KG1 (cell line): ENCODE measurements around the gene IGFBPL1.

Source experiments
- DNase-seq: peaks from one replicate; lab custom pipeline; 2025; lab: John Stamatoyannopoulos, UW

Gene IGFBPL1

DNA sequence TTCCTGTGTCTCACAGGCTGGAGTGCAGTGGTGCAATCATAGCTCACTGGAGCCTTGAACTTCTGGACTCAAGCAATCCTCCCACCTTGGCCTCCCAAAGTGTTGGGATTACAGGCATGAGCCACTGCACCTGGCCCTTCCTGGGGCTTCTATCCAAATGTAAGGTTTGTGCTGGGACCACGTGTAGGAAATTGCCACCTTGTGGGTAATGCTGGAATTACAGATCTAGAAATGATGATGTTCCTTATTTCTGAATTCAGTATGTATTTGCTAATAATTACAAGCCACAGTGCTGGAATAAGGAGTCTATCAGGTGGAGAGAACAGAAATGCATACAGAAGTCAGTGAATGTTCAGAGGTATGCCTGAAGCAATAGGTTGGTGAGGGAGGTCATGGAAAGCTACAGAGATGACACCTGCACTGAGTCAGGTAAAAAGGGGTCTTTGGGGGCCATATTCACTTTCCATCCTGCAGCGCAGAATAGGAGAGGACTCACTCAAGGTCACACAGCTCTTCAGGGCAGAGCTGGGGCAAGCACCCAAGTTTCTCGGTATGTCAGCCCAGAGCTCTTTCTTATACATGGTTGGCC lies 8.8 kb upstream of the IGFBPL1 start:
- DNase-seq = peak; percentile 19

GRCh38 chr9:38431116-38431515 lies 6.9 kb upstream of the IGFBPL1 start:
- no peak for DNase-seq

DNA sequence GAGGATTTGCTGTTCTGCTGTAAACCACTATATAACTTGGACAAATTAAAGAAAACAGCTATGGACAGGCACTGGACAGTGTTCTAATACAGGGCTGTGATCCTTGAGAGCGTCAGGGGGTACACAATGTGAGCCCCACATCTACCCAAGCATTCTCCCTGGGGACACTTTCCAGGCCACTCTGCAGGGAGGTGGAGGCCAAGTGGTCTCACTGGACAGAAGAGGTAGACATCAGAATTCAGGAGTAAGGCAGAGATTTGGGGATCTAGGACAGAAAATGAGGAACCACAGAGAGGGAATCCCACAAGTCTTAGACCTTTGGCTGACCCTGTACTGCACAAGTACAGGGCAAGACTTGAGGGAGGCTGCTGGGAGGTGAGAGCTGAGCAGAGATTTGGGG lies 3.8 kb upstream of the IGFBPL1 start:
- no peak for DNase-seq

DNA sequence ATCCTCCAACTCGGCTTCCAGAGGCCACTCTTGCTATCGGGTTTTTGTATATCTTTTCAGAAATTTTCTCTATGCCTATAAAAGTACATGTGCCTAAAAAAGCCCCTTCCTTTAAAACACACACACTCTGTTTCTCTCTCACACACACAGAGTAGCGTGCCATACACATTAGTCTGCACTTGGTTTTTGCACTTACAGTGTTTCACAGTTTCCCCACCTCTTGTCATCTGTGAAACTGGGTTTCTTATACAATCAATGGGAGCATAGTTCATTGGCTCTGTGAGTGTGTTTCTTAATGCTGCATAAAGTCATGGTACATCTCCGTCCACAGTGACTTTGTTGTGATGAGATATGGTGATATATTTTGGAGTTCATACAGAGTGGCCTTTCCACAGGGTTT lies 664 bp upstream of the IGFBPL1 start:
- DNase-seq = no peak

GRCh38 chr9:38423273-38423972 lies 831 bp downstream of the IGFBPL1 start:
- no peak for DNase-seq

- no peak for DNase-seq
Measured at GRCh38 chr9:38422555-38423260, 1.5 kb downstream of the IGFBPL1 start.

DNA sequence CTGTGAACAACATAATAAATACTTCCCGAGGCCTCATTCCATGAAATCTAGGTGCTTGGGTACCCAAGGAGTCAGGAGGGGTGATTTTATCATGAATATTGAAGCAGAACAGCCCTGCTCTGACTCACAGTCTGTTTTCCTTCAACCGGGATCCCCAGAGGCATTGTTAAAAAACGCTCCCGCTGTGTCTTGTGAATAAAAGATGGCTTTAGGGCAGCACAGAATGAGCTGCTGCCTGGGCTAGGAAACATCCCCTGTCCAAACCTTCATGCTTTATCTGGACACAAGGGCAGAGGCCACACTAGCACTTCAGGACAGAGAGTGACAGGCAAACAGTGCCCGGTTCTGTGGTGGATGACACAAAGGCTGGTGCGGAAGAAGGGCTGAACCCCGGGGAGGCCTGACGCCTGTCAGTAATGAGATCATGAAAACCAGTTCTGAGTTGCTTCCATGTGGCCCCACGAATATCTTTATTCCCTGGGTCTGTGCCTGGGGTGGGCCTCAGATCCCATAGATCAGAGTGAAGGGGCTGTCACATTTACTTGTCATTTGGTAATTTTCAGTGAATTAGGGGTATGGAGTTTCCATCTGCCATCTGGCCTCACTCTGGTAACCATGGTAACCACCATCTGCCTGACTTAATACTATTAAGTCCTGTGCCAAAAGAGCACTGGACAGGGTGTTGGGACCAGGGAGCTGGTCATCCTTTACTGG lies 2.6 kb downstream of the IGFBPL1 start:
- DNase-seq = no peak

- no peak for DNase-seq
Measured at GRCh38 chr9:38419181-38419580, 5.1 kb downstream of the IGFBPL1 start.

DNA sequence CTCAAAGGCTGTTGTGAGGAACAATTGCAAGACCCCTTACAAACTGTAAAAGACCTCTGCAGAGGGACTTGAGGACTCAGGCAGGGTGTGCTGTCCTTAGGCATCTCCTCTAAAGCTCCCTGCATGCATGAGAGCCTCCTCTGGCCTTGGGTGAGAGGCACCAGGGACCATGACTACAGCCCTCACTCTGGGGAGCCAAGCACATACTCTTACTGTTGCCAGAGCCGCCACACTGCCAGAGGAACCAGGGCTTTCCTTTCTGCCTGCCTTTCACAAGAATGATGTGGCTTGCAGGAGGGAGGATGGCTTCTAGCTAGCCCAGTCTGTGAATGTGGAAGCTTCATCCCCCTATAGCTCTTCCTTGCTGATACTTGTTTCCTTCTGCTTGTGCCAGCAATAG lies 5.9 kb downstream of the IGFBPL1 start:
- DNase-seq = no peak

- DNase-seq = no peak
Measured at GRCh38 chr9:38417003-38417945, 7.0 kb downstream of the IGFBPL1 start.

- DNase-seq = no peak
Measured at GRCh38 chr9:38416461-38416860, 7.8 kb downstream of the IGFBPL1 start.

GRCh38 chr9:38415856-38416255 lies 8.4 kb downstream of the IGFBPL1 start:
- no peak for DNase-seq

- DNase-seq = no peak
Measured at GRCh38 chr9:38414040-38414723, 10.1 kb downstream of the IGFBPL1 start.

- DNase-seq = no peak
Measured at GRCh38 chr9:38413283-38413682, 11.0 kb downstream of the IGFBPL1 start.

- no peak for DNase-seq
Measured at GRCh38 chr9:38412751-38413150, 11.5 kb downstream of the IGFBPL1 start.

DNA sequence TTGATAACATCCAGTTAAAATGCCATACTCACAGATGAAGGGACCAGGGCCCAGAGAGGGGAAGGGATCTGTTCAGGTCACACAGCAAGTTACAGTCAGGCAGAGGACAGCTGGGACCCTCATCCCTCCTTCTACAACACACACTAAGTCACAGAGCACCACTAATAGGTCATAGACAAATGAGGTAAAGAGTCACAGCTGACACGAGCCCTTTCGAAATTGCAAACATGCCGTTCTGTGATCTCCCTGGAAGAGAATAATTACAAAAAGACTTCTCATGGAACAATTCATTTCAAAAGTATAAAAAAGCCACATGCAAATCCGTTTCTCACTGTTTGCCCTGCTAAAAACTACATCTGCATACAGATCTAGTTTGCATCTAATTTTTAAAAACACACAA lies 15.5 kb downstream of the IGFBPL1 start:
- DNase-seq = no peak

GRCh38 chr9:38406476-38407186 lies 17.6 kb downstream of the IGFBPL1 start:
- DNase-seq = no peak

DNA sequence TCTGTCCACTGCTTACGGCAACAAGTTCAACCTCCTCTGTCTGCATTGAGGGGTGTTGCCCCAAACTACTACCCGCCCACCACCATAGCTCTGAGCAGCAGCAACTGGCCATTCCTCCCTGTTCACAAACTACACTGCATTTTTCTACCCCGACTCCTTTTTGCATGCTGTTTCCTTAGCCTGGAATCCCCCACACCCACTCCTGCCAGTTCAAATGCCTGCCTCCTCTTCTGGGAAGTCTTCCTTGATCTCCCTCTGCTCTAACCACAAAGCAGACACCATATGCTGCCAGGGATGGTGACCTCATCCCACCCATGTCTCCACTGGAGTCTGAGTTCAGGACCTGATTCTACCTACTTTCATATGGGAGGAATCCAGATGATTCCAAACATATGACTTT lies 18.5 kb downstream of the IGFBPL1 start:
- DNase-seq = no peak

DNA sequence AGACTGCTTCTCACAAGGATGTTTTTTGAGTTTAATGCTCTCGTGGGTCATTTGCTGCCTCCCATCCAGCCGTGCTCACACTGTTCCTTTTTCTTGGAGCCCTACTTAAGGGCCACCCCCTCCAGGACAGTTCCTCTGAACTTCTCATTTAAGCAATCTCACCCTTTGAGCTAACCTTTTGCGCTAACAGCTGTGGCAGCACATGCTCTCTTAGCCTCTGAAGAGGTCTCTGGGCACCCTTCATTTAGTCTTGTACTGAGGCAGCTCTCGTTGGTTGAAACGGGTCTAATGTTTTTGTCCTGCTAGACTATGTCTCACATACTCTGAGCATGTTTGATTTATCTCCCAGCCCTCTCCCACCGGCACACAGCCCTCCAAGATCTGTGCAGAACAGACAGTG lies 19.9 kb downstream of the IGFBPL1 start:
- no peak for DNase-seq

GRCh38 chr9:38401994-38402393 lies 22.3 kb downstream of the IGFBPL1 start:
- no peak for DNase-seq
